Skin epidermis (tissue), 12 donors: ENCODE data around the gene DAD1.
A peak's percentile ranks its signal among the peaks of the same experiment; 100 is the strongest.
"Not testable (repeated sequence)": the region's sequence is repeated elsewhere in the genome, so short reads cannot be mapped to it uniquely, and the experiment has no call there.

Experiments used
- H3K27ac ChIP-seq, 21 experiments: fragments of 200-600 bp; sonication (generic) in 11 of 21; one replicate each; pipeline ENCODE4 v1.5.0; 2020; ENCODE audit warnings: mild to moderate bottlenecking in 3 of 21, inconsistent platforms in 2 of 21, moderate library complexity in 2 of 21
- H3K4me3 ChIP-seq, 7 experiments: fragments of 200-600 bp; sonication (generic) in 2 of 7; one replicate each; pipeline ENCODE4 v1.5.0; 2020; ENCODE audit warnings: inconsistent platforms in 2 of 7, mild to moderate bottlenecking in 2 of 7, moderate library complexity in 1 of 7

Gene DAD1

GRCh38 chr14:22589096-22589839 lies at the start of gene DAD1:
TSS of gene DAD1 (minus strand) at chr14:22589224. CDS start at chr14:22589157, 67 bp downstream.
- Histone ChIP-seq H3K4me3 (peak within 1 kb of the TSS; percentile 46 to 87 (median 61)), H3K27ac (peak within 1 kb of the TSS; percentile 45 to 94 (median 87))

- not testable (repeated sequence) for H3K27ac ChIP-seq, H3K4me3 ChIP-seq
These were observed 47.0 kb upstream of the DAD1 start for GRCh38 chr14:22635980-22636379.

- no peak overlapping the region for H3K27ac ChIP-seq
- no peak overlapping the region for H3K4me3 ChIP-seq
These were observed 45.3 kb upstream of the DAD1 start for GRCh38 chr14:22634233-22634900.

- Histone ChIP-seq H3K4me3 (no peak overlapping the region), H3K27ac (peak overlapping the region in 1 of 21 experiments; percentile 65)
These were observed 41.5 kb upstream of the DAD1 start for GRCh38 chr14:22630486-22630885.

GRCh38 chr14:22630066-22630465 lies 41.0 kb upstream of the DAD1 start:
- peak overlapping the region in 1 of 21 experiments; percentile 65 for H3K27ac ChIP-seq
- H3K4me3 ChIP-seq = no peak overlapping the region

GRCh38 chr14:22629361-22629760 lies 40.3 kb upstream of the DAD1 start:
- H3K27ac ChIP-seq = no peak overlapping the region

GRCh38 chr14:22627506-22628263 lies 38.7 kb upstream of the DAD1 start:
- no peak overlapping the region for H3K4me3 ChIP-seq
- no peak overlapping the region for H3K27ac ChIP-seq

More at GRCh38 chr14:22629361-22629760, 40.3 kb upstream of the DAD1 start:
- H3K4me3 ChIP-seq = no peak overlapping the region

GRCh38 chr14:22626590-22626989 lies 37.6 kb upstream of the DAD1 start:
- Histone ChIP-seq H3K27ac (no peak overlapping the region), H3K4me3 (no peak overlapping the region)

- Histone ChIP-seq H3K4me3 (no peak overlapping the region), H3K27ac (no peak overlapping the region)
These were observed 34.0 kb upstream of the DAD1 start for GRCh38 chr14:22623047-22623446.

- no peak overlapping the region for H3K27ac ChIP-seq
- no peak overlapping the region for H3K4me3 ChIP-seq
These were observed 33.2 kb upstream of the DAD1 start for GRCh38 chr14:22622255-22622654.

GRCh38 chr14:22615765-22616164 lies 26.7 kb upstream of the DAD1 start:
- H3K27ac ChIP-seq, H3K4me3 ChIP-seq: not testable (repeated sequence)

- Histone ChIP-seq H3K4me3 (no peak overlapping the region), H3K27ac (peak overlapping the region in 1 of 21 experiments; percentile 65)
These were observed 25.3 kb upstream of the DAD1 start for GRCh38 chr14:22614240-22614799.

GRCh38 chr14:22613736-22614239 lies 24.8 kb upstream of the DAD1 start:
- Histone ChIP-seq H3K4me3 (no peak overlapping the region), H3K27ac (peak overlapping the region in 1 of 21 experiments; percentile 65)

- no peak overlapping the region for H3K4me3 ChIP-seq
- no peak overlapping the region for H3K27ac ChIP-seq
These were observed 24.2 kb upstream of the DAD1 start for GRCh38 chr14:22613106-22613695.

GRCh38 chr14:22610931-22611330 lies 21.9 kb upstream of the DAD1 start:
- Histone ChIP-seq H3K4me3 (no peak overlapping the region), H3K27ac (no peak overlapping the region)

- Histone ChIP-seq H3K27ac (no peak overlapping the region), H3K4me3 (no peak overlapping the region)
These were observed 18.3 kb upstream of the DAD1 start for GRCh38 chr14:22607291-22607690.

GRCh38 chr14:22606380-22606779 lies 17.4 kb upstream of the DAD1 start:
- no peak overlapping the region for H3K27ac ChIP-seq

GRCh38 chr14:22602862-22603261 lies 13.8 kb upstream of the DAD1 start:
- no peak overlapping the region for H3K4me3 ChIP-seq
- no peak overlapping the region for H3K27ac ChIP-seq

More at GRCh38 chr14:22606380-22606779, 17.4 kb upstream of the DAD1 start:
- no peak overlapping the region for H3K4me3 ChIP-seq

GRCh38 chr14:22601996-22602395 lies 13.0 kb upstream of the DAD1 start:
- Histone ChIP-seq H3K27ac (no peak overlapping the region), H3K4me3 (no peak overlapping the region)

- no peak overlapping the region for H3K27ac ChIP-seq
These were observed 12.4 kb upstream of the DAD1 start for GRCh38 chr14:22601456-22601855.

More at GRCh38 chr14:22601456-22601855, 12.4 kb upstream of the DAD1 start:
- no peak overlapping the region for H3K4me3 ChIP-seq
